Measurements from ENCODE around the gene ZNF17.

- TF ChIP-seq CTCF (IDR thresholded peaks at IDR 0.05; ENCODE audit: low read depth, low read length) (no peak), POLR2A (IDR thresholded peaks at IDR 0.05; ENCODE audit: extremely low read depth, insufficient read length) (no peak), MAX (IDR thresholded peaks at IDR 0.05; ENCODE audit: low read depth, low read length) (no peak)
Observed at GRCh38 chr19:57395710-57396109, 15.3 kb upstream of the ZNF17 start.
